GM18907 (cell line): ENCODE measurements around the gene RARRES1.
"Not testable (repeated sequence)": the region's sequence is repeated elsewhere in the genome, so short reads cannot be mapped to it uniquely, and the experiment has no call there.

ENCODE experiments used
- ATAC-seq: cut with Tn5 transposase; IDR thresholded peaks from one replicate; pipeline ENCODE4 v1.9.1; 2021; ENCODE audit warnings: mild to moderate bottlenecking, moderate library complexity; ENCODE audit not compliant: unreplicated experiment

The RARRES1 gene

GRCh38 chr3:158700559-158700958 is 31.7 kb downstream of the RARRES1 start:
- no peak for ATAC-seq

GRCh38 chr3:158696618-158697017 is 35.6 kb downstream of the RARRES1 start:
- ATAC-seq = no peak

- not testable (repeated sequence) for ATAC-seq
These were observed 38.3 kb downstream of the RARRES1 start for GRCh38 chr3:158693866-158694456.

- ATAC-seq = no peak
These were observed 47.1 kb downstream of the RARRES1 start for GRCh38 chr3:158685159-158685558.

- ATAC-seq = no peak
These were observed 48.9 kb downstream of the RARRES1 start for GRCh38 chr3:158683230-158683962.

GRCh38 chr3:158680861-158681260 is 51.4 kb downstream of the RARRES1 start:
- ATAC-seq = no peak

GRCh38 chr3:158679547-158680000 is 52.7 kb downstream of the RARRES1 start:
- no peak for ATAC-seq

GRCh38 chr3:158678687-158679086 is 53.6 kb downstream of the RARRES1 start:
- ATAC-seq = no peak

- ATAC-seq = peak; percentile 100
These were observed 59.8 kb downstream of the RARRES1 start, which contains the start of gene LXN for GRCh38 chr3:158672215-158673176. LXN (minus strand) TSS chr3:158672648; CDS start chr3:158672478, 170 bp downstream.

GRCh38 chr3:158671821-158672214 is 60.4 kb downstream of the RARRES1 start:
- ATAC-seq = no peak

GRCh38 chr3:158668506-158668905 is 63.8 kb downstream of the RARRES1 start:
- ATAC-seq = no peak

GRCh38 chr3:158666416-158666815 is 65.8 kb downstream of the RARRES1 start:
- ATAC-seq = no peak

GRCh38 chr3:158663832-158664231 is 68.4 kb downstream of the RARRES1 start:
- ATAC-seq = no peak

- ATAC-seq = no peak
These were observed 69.0 kb downstream of the RARRES1 start for GRCh38 chr3:158663246-158663645.

GRCh38 chr3:158660711-158661110 is 71.5 kb downstream of the RARRES1 start:
- no peak for ATAC-seq

- ATAC-seq = peak; percentile 90
These were observed 72.6 kb downstream of the RARRES1 start for GRCh38 chr3:158659454-158660237.

GRCh38 chr3:158658889-158659288 is 73.4 kb downstream of the RARRES1 start:
- no peak for ATAC-seq

GRCh38 chr3:158652463-158652862 is 79.8 kb downstream of the RARRES1 start:
- ATAC-seq = no peak

GRCh38 chr3:158651192-158651591 is 81.1 kb downstream of the RARRES1 start:
- no peak for ATAC-seq

GRCh38 chr3:158649791-158650190 is 82.5 kb downstream of the RARRES1 start:
- ATAC-seq = no peak
